SK-N-DZ (cell line): ENCODE measurements around the gene ALAD.
"Not testable (repeated sequence)": the region's sequence is repeated elsewhere in the genome, so short reads cannot be mapped to it uniquely, and the experiment has no call there.

Experiments
- DNase-seq: peaks from one replicate; pipeline ENCODE4 v3.0.0-alpha.2; 2015; ENCODE audit warnings: low spot score

Gene ALAD

DNA sequence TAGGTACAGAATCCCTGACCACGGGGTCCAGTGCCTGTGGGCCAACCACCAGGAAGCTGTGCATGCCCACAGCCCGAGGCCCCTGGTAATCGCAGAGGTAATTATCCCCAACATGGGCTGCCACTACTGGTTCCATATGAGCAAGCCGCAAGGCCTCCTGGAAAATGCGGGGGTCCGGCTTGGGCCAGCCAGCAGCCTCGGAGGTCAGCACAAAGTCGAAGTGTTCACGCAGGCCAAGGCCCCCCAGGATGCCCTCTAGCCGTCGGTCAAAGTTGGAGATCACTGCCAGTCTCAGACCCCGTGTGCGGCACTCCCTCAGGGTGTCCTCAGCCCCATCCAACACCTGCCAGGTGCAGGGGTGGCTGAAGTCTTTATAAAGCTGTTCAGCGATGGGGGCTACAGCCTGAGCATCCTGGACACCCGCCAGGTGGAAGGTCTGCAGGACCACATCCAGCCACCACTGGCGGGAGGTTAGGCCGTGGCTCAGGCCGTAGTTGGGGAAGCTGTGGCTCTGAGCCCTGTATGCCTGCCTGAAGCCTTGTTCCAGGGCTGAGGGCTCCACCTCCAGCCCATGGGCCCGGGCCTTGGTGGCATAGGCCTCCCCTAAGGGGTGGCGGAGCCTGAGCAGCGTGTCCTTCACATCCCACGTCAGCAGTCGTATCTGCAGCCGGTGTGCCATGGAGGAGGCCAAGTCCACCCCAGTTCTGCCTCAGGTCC, 27.2 kb downstream of the ALAD start:
- DNase-seq = no peak

DNA sequence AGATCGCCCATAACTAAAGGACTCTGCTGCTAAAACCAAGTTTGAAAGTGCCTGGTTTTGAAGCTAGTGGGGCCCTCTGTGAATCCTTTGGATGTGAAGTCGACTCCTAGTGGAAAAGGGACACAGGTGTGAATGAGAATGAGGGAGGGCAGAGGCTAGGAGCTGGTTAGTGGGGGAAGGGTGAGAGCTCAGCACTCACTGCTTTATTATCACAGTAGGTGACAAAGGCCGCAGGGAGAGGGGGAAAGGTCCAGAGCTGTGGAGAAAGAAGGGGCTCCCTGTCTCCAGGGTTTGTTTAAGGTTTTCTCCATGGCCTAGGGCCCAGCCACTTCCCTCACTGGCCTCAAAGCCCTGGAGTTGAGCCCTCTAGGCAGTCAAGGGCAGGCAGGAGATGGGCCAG, 27.8 kb downstream of the ALAD start:
- no peak for DNase-seq

DNA sequence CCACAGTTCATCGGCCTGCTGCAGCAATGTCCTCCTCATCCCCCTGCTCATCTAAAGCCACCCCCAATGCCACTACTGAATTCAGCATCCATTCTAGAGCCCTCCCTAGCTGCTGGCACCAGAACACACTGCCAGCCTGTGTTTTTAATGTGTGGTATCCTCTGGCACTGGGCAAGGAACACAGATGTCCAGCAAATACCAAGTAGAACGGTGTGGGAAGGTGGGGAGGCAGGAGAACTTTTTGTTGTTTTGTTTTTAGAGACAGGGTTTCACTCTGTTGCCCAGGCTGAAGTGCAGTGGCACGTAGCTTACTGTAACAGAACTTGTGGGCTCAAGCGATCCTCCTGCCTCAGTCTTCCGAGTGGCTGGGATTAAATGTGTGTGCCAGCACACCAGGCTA, 29.0 kb downstream of the ALAD start:
- DNase-seq = no peak

DNA sequence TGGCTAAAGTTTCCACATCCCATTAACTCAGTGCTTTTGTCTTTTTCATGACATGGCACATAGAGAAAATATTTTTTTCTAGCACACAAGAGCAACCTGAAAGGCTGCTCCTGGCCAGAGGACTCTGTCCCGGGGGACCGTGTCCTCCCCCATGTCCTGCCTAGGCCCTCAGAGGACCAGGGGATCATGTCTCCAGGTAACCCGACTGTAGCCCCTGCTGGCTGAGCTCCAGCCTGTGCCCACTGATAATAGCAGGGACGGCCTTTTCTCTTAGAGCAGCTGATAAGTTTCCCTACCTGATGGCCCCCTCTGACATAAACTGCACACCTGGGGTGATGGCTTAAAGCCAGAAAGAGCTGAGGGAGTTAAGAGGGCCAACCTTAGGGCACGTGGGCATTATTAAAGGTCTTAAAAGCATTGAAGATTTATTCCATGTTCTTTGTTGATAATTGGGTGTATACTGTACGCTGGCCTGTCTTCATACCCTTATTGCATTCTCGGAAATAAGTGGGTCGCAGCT, 30.2 kb downstream of the ALAD start:
- no peak for DNase-seq

DNA sequence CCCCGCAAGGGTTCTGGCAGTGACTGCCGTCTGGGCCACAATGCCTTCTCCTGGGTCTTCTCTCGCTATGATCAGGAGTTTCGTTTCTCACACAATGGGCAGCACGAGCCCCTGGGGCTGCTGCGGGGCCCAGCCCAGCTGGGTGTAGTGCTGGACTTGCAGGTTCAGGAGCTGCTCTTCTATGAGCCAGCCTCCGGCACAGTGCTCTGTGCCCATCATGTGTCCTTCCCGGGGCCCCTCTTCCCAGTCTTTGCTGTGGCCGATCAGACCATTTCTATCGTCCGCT, 31.3 kb downstream of the ALAD start:
- no peak for DNase-seq

DNA sequence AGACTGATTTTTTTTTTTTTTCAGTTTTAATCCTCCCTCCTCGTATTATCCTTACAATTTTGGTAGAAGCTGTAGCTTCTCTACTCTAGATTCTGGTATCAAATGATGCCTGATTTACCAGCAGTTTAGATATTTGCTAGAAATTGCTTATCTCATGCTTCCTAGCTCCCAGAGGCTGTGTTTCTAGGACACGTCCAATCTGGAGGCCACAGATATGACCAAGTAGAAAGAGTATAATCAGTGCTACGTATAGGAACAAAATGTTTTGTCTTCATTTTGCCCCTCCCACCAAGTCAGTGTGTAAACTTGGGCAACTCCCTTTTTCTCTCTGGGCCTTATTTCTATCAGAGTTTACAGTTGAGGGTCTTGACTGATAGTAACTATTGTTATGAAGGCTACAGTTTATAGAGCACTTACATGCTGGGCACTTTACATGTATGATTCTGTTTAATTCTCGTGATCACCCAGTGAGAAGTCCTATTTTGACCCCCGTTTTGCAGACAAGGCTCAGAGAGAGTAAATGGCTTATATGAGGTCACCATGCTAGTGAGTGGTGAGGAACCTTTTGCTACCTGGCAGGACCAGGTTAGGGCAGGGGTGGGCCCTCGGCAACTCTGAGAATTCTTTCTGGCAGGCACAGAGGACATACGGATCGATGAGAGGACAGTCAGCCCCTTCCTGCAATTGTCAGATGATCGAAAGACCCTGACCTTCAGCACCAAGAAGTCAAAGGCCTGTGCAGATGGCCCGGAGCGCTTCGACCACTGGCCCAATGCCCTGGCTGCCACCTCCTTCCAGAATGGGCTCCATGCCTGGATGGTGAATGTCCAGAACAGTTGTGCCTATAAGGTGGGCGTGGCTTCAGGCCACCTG, 31.9 kb downstream of the ALAD start:
- no peak for DNase-seq

DNA sequence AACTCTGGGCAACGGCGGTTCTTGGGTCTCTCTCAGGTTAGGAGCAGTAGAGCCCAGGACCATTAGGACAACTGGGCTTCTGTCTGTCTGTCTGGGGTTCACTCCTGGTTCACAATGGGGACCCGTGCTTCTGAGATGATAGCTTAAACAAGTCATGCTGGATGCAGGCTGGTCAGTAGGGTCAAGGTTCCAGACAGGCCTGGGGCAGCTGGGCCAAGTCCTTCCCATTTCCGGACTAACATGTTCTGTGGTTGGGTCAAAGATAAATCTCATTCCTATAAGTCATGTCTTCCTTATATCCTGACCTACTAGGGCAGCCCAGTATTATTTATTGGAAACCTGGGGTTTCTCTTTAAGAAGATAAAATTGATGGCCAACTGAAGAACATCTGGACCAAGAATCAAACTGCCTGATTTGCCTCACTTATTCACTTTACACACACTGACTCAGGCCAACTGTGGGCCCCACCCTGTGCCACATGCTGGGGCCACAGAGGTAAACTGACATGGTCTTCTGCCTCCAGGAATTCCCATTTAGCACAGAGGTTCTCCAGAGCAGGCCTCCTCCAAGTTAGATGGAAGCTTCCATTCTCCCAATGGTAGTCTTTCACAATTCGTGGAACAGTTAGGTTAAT, 32.6 kb downstream of the ALAD start:
- no peak for DNase-seq

DNA sequence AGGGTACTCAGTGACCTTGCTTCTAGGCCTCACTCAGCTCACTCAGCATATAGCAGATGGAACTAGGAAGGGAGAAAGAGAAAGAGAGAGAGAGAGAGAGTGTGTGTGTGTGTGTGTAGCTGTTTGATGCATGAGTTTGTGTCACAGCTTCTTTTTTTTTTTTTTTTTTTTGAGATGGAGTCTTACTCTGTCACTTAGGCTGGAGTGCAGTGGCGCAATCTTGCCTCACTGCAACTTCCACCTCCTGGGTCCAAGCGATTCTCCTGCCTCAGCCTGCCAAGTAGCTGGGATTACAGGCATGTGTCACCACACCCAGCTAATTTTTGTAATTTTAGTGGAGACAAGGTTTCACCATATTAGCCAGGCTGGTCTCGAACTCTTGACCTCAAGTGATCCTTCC, 35.4 kb downstream of the ALAD start:
- not testable (repeated sequence) for DNase-seq

DNA sequence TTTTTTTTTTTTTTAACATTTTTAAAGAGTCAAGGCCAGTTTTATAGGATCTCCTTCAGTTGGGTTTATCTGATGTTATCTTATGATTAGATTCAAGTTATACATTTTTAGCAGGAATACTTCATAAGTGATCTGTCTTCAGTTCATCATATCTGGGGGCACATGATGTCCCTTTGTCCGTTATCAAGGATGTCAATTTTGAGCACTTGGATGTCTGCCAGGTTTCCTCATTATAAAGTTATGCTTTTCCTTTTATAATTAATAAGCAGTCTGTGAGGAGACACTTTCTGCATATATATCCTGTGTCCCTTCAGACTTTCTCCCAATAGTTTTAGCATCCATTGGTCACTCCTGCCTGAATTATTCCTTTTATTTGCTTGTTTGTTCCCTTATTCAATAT, 36.1 kb downstream of the ALAD start:
- no peak for DNase-seq

DNA sequence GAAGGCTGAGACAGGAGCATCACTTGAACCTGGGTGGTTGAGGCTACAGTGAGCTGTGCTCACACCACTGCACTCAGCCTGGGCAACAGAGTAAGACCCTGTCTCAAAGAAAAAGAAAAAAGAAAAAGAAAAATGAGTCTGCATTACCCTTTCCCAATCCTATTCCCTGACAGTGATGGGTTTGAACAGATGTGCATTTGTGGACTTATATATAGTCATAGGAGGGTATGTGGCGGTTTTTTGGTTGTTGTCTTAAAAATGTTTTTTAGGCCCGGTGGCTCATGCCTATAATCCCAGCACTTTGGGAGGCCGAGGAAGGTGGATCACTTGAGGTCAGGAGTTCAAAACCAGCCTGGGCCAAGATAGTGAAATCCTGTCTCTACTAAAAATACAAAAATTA, 37.7 kb downstream of the ALAD start:
- no peak for DNase-seq

DNA sequence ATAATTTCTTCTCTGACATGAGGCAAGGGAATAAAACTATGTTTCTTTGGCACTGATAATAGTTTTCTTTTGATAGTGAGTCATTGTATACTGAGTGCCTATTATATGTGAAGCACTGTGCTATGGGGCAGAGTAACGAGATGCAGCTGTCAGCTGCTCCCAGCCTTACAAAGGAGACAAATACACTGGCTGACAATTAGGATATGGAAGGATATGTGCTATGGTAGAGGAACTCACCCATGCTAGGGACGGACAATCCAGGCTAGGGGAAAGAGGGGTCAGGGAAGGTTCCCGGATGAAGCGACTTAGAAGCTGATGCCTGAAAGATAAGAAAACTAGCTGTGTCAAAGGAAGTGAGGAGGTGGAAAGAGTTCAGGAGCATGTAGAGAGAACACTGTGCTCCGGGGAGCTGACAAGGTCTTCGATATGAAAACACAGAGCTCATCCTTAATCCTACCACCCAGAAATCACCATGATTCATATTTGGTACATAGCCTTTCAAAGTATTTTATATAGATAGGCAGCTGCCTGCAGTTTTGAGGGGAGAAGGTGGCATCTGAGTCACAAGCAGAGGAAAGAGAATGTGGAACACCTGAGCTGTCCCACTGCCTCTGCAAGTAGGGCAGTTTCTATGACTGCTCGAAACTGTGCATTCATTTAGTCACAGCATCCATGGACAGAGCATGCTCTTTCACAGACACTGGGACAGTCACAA, 39.6 kb downstream of the ALAD start:
- DNase-seq = no peak

DNA sequence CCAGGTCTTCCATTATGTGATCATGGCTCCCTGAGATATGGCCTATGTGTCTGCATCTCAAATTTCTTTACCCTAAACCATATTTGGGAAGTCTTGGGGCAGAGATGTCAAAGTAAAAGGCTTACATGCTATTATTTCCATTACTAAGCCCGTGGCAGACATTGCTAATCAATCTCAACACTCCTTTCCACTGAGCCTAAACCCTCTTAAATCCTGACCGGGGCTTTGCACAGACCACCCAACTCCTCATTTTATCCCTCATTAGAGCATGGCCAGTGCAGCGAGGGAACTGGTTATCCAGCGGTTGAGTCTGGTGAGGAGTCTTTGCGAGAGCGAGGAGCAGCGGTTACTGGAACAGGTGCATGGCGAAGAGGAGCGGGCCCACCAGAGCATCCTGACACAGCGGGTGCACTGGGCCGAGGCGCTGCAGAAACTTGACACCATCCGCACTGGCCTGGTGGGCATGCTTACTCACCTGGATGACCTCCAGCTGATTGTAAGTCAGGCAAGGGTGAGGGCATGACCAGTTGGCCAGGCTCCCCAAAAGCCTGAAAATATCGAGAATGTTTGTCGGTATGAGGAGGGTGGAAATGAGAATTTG, 40.7 kb downstream of the ALAD start:
- DNase-seq = no peak

DNA sequence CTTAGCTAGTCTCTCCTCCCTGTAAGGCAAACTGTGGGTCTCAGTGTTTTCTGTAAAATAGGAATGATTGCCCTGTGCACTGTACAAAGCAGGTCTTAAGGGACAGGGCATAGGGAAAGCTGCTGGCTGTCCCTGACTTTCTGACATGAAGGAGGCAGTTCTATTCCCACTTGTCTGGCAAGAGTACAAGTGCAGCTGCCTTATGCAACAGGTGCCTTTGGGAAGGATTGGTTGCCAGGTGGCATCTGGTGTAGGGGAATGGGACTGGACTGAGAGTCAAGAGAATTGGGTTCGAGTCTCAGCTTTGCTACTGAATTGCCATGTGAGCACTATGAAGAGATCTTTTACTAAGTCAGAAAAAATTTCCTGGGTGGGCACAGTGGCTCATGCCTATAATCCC, 41.7 kb downstream of the ALAD start:
- DNase-seq = no peak

DNA sequence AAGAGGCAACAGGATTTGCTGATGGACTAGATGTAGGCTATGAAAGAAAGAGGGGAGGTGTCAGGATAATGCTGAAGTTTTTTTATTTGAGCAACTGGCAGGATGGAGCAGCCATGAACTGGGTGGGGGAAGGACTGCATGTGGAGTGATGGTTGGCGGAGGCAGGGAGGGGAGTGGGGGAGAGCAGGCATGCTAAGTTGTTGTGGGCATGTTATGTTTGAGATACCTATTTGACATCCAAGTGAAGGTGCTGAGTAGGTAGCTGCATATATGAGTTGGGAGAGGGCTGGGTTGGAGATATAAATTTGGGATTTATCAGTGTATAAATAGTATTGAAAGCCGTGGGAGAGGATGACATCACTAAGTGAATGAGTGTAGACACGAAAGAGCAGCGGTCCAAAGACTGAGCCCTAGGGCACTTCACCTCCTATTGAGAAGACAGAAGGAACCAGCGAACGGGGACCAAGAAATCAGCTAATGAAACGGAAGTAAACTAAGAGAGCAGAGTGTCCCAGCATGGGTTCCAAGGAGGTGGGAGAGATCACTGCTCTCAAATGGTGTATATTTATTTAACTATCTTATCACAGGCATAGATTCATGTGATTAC, 44.3 kb downstream of the ALAD start:
- no peak for DNase-seq

DNA sequence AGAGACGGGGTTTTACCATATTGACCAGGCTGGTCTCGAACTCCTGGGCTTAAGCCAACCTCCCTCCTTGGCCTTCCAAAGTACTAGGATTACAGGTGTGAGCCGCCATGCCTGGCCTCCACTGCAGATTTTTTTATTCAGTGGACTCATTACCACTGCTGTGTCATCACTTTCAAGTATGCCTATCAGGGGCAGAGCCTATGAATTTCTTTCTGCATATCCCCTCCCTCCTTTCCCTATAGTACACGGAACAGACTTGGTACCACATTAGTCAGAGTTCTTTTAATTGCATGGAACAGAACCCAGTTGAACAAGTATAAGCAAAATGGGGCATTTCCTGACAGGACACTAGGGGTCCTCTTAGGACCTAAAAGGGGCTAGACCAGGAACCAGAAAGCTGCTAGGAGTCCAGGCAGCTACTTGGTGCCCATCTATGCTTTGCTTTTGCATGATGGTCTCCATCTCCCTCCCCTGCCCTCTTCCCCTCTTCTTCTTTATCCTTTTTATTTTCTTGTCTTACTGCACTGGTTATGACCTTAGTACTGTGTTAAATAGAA, 46.0 kb downstream of the ALAD start:
- no peak for DNase-seq

DNA sequence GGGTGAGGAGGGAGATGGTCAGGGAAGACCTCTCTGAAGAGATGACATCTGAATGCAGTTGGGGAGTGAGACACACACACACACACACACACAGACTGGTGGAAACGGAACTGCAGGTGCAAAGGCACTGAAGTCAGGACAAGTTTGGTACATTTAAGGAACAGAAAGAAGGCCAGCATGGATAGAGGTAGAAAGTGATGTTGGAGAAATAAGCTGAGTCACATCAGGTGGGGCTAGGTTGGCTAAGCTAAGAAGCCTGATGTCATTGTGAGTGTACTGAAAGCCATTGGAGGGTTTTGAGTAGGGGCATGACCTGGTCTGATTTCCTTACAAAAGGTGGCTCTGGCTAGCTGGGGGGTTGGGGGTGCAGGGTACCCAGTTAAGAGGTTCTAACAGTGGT, 48.7 kb downstream of the ALAD start:
- DNase-seq = no peak

DNA sequence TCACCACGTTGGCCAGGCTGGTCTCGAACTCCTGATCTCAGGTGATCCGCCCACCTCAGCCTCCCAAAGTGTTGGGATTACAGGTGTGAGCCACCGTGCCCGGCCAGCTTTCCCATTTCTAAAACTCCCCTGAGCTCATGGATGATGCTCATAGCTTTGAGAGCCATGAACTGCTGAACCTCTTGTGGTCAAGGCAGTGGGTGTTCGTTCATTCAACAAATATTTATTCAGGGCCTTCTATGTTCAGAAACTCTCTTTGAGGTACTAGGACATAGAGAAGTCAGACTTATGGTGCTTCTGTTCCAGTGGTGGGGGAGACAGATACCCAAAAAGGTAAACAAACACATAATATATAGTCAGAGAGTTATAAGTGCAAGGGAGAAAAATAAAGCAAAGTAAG, 49.1 kb downstream of the ALAD start:
- DNase-seq = no peak

DNA sequence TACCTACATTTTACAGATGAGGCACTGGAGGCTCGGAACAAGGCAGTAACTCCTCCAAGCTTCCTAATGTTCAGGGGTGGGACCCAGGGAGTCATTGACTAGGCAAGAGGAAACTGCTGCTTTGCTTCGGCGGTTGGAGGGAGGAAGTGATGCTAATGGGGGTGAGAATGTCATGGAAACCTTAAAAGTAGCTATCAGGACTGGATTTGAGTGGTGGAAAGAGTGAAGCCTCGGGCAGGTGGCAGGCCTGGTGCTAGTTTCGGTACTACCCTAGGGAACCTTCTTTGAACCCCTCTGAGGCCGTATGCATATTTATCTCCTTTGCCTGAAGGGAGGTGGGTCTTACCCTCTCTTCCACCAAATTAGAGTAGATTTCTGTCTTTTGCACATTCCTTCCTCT, 50.1 kb downstream of the ALAD start:
- DNase-seq = no peak

DNA sequence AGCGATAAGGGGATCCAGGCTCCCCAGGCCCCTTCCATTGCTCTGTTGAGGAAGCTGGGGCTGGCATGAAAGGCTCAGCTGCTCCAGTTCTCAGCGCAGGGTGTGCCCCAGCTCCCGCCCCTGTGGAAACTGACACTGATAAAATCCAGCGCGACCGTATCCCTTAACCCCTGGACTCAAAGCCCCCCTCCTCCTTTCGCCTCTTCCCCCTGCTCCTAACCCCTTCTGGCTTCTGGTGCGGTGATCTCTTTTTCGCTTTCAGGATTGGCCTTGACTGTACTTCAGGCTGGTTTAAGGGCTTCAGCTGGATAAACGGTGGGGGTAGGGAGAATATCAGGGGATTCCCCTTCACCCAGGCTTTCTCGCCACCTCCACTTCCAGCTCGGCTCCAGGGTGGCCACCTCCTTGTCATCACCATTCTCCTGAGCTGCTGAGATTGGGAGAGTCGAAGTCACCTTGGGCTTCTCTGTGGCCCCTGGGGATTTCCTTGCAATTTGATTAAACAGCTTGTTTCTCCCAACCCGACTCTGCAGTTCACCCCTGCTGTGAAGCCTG, 50.9 kb downstream of the ALAD start:
- no peak for DNase-seq

DNA sequence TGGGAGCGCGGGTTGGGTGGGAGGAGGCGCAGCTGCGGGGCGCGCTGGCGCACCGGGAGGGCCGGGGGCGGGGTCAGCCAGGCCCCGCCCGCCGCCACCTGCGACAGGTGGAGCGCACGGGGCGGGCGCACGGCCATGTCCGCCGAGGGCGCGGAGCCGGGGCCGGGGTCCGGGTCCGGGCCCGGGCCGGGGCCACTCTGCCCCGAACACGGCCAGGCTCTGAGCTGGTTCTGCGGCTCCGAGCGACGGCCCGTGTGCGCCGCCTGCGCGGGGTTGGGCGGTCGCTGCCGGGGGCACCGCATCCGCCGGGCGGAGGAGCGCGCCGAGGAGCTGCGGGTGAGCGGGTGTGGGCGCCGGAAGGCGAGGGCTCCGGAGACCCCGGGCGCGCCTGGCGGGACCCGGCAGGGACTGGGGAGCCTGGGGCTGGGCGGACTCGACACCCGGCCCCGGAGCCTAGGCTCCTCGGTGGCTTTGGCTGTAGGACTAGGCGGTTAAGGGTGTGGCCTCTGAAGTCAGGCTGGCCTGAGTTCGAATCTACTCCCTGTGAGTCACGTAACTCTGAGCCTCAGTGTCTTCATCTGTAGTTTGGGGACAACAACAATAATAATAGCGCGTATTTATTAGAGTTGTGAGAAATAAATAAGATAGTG, 51.5 kb downstream of the ALAD start, which contains the start of gene BSPRY:
Gene BSPRY (plus strand): TSS at position 97 of the 650 bp plus-strand sequence. CDS start 39 bp downstream, at position 136.
- DNase-seq = no peak
